ENCODE measurements around the gene RAI1.
A peak's percentile ranks its signal among the peaks of the same experiment; 100 is the strongest.

Gene RAI1

DNA sequence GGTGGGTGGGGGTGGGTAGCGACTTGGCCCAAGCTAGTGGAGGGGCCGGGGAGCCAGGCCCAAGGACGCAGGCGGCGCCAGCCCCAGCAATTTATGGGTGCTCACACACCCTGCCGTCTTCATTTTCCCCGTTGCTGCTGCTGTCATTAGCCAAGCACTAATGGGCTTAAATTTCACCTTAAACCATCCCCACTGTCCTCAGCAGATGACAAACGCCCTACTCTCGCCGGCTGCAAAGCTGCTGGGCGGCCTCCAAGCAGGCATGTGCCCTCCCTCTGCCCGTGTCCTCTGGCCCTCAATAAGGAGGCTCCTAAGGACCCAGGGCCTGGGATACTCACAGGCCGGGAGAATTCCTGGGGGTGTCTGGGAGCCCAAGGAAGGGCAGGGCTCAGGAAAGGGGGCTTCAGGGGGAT, 89.4 kb downstream of the RAI1 start:
- DNase-seq, result no peak

DNA sequence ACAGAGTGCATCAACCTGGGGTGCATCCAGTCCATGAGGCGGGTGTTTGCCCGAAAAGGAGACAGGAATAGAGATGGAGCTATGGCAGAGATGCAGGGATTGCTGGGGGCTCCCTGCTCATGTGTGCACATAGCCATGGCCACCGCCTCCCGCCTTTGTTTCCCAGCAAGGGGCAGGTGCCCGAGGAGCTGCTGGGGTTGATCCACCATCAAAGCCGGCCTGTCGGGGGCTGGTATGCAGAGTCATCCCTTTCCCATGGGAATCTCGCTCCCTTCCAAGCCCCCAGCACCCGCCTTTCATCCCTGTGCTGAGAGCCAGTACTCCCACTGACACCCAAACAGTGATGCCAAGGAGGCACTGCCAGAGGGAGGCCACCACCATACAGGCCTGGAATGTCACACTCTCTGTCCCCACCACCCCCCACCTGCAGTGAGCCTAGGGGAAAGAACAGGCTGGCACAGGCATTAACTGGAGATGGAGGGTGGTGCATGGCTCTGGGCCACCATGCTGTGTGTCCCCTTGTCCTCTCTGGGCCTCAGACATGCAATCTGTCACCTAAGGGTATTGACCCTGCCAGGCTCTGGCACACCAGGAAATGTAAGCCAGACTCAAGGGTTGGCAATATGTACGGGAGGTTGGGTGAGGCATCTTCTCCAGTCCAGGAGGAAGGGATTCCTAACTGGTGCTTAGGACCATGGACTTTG, 90.4 kb downstream of the RAI1 start:
- no peak for DNase-seq

DNA sequence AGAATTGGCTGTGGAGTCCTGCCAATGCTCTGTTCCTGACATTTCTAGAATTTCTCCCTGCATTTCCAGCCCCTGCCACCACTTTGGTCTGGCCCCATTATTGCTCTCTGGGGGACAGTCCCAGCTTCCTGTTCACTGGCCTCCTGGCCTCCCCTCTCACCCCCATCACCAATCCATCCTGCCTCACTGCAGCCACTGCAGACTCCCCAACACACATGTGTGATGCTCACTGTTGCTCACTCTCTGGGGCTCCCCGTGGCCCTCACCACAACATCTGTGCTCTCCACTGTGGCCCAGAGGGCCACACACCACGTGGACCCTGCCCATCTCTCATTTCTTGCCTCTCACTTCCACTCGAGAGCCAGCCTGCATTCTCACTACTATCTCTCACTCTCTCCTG, 91.0 kb downstream of the RAI1 start:
- DNase-seq, result no peak

DNA sequence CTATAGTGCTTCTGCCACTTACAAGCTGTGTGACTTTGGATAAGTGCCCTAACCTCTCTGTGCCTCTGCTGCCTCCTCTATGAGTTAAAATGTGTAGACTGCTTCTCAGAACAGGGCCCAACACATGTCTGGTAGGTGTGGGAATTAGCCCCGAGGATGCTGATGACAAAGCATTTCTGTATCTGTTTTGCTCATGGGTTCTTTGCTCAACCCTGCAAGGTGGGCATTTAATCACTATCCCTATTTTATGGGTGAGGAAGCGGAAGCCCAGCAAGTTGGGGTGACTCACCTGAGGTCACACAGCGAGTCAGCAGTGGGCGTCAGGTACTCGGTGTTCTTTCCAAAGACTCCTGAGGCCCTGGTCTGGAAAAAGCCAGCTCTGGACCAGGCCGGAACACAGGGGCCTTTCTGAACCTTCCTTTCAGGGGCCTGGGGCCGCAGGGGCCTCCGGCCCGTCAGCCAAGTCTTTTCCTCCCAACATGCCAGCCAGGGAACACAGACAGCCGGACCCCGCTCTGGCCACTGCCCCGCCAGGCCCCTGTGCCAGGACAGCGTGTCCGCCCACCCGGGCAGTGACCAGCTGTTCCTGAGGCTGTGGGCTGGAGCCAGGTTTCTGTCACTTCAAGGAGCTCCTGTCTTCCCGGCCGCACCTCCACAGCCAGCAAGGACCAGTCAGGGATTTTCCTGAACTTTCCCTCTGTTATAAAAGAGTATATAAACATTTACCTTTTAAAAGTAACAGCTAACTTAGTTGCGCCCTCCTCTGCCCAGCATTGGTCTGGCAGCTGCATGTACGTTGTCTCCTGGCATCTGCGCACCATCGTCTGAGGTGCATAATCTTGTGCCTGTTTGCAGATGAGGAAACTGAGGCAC, 93.0 kb downstream of the RAI1 start:
- no peak for DNase-seq

DNA sequence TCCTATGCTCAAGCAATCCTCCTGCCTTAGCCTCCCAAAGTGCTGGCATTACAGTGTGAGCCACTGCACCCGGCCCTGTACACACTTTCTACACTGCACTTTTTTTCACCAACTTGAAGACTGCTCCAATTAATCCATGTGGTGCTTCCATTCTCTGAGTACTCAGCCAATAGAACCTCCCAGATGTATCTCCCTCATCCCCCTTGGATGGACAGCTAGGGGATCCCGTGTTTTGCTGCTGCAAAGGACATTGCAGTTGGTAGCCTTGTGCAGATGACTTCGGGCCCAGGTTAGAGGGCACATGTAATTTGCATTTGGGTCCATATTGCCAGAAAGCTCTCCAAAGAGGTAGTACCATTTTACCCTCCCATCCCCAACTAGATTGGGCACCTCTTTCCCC, 95.6 kb downstream of the RAI1 start:
- DNase-seq, result no peak

DNA sequence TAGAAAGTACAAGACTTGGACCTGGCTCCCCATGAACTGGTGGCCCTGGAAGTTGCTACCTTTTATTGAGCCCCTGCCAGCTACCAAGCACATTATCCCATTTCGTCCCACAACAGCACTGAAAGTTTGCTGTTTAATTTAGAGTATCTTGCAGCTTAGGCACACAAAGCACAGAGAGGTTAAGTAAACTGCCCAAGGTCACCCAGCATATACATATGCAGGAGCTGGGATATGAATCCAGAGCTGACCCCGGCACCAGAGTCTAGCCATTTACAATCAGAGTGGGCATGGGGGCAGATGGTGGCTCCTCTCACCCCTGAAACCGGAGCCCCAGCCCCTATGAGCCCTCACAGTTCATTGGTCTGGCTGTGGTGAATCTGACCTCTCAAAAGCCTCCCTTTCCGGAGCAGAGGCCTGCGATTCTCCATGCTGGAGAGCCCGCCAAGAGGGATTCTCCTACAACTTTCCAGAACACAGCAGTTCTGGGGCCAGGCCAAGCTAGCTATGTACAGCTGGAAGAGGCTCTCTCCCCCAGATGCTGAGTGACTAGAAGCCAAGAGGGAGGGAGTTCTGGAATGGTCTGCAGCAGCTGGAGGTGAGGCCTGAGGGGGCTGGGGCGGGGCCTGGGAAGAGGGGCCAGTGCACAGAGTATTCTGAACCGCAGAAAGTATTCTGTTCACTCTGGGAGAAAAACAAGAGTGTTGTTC, 97.2 kb downstream of the RAI1 start:
- DNase-seq, result peak; percentile 33 to 74

DNA sequence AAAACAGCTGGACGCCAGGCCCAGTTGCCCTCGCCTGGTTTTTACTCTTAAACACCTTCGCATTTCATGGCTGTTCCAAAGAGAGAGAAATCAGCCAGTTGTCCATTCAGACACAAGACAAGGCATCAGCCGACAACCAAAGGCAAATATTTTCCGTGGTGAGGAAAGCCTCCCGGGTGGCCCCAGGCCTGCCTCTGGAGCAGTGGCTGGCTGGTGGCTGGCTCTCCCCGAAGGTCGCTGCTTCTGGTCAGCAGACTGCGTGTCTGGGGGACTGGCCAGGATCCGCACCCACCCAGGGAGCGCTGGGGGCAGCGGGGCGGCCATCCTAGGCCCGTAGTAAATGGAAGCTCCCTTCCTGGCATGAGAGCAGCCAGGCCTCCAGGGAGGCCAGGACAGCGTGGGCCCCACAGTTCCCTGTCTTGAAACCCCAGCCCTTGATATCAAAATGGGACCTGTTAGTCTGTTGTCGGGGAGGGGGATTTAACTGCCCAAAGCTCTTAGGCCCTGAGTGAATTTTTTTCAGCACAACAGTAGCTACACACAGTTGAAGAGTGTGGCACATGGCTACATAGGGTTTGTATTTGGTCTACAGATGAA, 97.9 kb downstream of the RAI1 start:
- DNase-seq, result no peak

DNA sequence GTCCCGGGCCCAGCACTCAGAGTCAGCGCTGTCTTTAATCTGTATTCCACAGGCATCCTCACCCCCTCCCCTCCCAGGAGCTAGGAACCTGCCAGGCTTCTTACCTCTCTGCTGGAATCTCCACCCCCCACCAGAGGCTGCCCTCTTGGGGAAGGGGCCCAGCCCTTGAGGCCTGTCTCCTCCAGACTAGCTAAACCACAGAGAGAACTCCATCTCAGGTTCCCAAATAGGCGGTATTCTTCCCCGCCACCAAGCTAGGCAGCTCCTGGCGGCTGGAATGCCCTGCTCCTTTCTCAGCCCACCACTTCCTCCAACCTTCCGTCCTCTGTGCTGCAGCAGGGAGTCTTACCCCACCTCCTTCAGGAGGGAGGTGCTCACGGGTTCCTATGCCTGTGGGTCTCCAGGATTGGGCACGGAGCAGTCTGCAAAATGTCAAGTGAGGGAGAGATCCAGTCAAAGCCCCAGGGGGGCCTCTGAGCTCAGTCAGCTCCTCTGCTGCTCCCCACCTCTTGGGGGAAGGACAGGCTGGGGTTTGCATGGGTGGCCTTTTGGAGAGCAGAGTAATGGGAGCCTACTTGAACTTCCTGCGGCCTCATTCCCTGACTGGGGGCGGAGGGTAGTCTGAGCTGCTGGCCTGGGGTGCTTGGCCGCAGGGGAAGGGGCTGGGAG, 99.8 kb downstream of the RAI1 start:
- no peak for DNase-seq

DNA sequence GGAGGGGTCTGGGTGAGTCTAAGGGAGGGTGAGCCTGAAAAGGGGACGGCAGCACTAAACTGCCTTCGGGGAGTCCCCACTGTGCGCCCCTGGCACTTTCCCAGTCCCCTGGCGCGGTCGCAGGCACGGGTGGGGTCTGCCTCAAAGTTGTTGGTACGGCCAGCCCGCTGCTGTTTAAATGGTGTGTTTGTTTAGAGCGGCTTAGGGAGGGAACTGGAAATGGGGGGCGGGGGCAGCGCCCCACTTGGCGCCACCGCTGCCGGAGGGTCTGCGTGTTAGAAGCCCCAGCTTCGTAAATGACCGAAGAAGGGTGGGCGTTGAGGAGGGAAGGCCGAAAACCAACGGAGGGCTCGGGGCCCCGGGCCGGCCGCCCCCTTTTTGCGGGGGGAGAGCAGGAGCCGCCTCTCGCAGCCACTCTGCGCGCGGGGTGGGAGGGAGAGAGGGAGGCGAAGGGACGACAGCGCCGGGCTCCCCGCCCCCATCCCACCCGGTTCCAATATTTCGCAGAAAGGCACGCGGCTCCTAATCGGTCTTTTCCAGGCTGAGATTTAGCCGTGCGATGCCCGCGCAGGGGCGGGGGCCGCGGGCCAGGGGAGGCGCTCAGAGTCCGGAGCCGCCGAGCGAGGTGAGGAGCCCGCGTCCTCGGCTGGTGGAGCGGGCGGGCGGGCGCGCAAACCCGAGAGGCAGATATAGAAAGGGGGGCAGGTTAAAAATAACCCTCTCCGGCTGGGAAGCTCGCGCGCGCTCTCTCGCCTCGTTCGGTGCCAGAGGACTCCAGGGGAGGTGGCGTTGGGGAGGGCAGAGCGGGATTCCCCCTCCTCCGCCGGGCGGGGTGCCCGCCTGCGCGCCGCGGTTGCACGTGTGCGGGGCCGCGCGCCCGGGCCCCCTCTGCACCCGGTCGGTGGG, 100.6 kb downstream of the RAI1 start:
- peak; percentile 77 to 82 for DNase-seq

DNA sequence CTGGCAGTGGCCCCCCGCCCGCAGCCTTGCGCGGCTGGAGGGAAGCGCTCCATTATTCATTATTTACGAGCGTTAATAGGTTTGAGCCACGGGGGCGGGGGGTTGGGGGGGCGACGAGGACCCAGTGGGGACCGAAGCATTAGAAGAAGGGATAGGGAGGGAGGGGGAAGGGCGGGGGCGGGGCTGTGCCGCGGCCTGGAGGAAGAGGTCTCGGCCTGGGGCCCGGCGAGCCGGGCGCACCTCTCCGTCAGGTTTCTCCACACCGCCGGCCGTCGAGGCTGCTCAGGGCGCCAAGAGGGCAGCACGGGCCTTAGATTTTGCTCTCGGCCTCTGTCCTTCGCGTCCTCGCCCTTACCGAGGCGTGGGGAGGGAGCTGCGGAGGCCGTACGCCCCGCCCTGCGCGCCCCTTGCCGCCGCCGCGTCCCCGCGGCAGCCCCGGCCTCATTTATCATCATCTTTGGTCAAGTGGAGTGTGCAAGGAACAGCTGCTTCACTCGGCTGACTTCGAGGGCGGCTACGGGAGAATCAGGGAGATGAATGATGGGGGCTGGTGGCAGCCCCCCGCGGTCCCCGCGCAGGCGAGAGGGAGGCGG, 101.4 kb downstream of the RAI1 start:
- no peak for DNase-seq

DNA sequence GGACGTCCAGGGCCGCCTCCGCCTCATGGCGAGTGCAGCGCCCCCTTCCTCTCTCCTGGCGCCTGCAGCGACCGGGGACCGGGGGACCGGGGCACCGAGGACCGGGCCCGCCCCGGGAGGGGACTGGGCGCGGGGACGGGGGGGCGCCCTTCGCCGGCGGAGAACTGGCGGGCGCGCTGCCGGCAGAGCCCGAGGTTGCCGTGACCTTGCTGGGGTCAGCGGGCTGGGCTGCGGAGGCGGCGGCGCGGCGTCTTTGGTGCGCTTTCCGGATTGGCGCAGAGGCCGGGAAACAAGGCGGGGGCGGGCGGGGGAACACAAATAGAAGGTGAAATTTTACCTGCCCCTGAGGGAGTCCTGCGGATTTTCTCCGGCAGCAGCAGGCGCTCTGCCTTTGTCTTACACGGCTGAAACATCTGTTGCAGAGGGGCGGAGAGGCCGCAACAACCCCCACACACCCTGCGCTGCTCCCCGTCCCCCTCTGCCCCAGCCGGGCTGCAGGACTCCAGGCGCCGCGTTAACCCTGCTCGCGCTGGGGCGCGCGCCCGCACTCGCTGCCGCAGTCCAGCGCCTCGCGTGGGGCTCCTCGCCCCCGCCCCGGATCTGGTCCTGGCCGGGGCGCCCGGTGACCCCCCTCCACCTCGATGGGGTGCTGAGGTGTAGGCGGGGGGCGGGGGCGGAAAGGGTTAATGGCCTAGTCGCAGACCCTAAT, 102.0 kb downstream of the RAI1 start:
- peak; percentile 52 to 58 for DNase-seq

DNA sequence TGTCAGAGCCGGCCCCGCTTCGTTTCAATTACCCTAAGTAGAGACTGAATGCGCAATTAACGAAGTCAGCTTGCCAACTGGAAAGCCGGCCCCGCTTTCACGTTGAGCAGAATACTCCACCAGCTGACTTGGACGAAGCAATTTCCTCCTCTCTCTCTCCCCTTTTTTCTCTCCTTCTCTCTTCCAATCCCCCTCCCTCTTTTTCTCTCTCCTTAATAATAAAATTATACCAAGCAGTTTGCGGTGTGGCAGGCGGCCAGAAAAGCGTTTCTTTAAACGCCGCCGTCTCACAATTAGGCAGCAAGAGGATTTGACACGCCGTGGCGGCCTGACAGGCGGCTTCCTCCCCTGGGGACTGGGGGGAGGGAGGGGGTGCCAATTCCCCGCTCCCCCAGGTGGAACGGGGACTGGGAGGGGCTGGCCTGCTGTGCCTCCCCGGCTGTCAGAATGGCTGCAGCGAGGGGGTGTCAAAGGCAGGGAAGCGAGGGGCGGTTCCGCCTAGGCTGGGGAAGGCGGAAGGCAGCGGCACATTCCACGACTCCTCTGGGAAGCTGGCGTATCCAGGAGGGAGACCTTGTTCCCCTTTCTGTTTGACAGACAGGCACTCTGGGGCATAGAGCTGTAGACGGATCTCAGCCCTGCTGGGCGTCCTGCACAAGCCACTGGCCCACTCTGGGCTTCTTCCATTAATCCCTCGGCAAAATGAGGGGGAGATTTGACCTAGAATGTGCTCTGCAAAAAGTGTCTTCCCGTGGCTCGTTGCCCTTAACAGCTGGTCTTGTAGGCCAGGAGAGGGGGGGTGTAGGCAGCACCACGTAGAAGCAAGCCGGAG, 102.8 kb downstream of the RAI1 start:
- peak; percentile 49 to 67 for DNase-seq

DNA sequence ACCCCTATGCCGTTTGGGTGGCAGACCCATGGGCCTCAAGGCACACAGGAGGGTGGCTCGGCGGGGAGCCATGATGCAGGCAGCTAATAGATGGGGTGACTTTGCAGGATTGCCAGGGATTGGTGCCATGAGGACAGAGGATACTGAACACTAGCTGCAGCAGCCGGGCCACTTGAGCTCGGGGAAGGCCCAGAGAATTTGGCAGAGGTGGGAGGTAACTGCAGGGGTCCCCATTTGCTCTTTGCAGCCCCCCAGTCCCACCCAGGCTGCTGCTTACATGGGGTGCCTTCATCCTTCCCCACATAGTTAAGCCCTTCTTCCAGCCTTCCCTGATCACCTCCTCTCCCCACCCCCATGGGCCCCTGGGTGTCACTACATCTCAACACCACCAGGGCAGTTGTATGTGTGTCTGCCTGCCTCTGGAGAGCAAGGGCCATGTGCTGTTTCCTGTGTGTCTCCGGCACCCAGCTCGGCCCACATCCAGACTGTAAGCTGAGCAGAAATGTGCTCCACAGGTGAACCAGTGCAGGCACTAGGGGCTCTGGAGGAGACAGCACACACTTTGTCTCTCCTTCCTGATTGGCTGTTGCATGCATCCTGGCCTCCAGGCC, 103.5 kb downstream of the RAI1 start:
- no peak for DNase-seq

DNA sequence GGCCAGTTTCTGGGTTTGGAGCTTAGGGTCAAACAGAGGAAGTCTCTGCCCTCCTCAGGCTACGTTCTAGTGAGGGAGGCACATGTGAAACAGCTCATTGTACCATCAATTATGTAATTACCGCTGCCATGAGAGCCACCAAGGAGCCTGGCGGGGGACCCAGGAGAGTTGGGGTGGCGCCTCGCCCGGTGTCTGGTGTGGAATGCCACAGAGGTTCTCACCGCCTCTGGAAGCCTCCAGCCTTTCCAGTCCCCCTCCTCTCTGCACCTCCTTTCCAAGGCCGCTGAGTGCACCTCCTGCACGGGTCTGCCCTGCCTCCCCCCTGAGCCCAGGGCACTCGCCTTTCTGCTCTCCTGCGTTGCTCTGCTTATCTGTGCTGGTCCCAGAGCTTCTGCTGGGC, 104.1 kb downstream of the RAI1 start:
- DNase-seq, result no peak

DNA sequence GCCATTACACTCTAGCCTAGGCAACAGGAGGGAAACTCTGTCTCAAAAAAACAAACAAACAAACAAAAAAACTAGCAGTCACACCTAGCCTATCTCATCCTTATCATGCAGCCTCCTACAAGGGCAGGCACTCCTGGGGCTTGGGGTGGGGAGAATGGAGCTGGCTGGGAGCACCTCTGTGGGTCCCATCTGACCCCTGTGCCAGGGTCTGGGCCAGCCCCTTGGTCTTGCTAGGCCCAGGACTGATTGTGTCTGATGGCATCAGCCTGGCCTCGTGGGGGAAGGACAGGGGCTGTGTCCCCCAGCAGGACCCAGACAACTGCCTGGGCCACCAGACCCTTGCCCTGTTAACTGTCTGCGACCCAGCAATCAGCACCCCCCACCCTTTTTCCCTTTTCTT, 105.7 kb downstream of the RAI1 start:
- no peak for DNase-seq

DNA sequence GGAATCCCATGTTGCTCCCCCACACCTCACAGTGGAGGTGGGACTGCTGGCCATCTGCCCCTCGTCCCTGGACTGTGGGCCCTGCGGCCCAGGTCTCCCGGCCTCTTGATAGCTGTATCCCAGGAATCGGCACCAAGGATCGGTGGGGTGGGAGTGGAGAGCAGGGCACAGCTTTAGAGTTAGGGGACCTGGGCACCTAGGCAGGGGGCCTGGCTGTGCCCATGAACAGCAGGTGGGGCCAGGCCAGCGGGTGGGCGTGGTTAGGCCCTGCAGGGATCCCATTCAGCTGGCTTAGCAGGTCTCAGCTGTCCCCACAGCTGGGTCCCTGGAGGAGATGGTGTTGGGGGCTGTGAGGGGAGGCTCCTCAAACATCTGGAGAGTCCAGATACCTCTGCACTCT, 106.3 kb downstream of the RAI1 start:
- DNase-seq, result no peak

DNA sequence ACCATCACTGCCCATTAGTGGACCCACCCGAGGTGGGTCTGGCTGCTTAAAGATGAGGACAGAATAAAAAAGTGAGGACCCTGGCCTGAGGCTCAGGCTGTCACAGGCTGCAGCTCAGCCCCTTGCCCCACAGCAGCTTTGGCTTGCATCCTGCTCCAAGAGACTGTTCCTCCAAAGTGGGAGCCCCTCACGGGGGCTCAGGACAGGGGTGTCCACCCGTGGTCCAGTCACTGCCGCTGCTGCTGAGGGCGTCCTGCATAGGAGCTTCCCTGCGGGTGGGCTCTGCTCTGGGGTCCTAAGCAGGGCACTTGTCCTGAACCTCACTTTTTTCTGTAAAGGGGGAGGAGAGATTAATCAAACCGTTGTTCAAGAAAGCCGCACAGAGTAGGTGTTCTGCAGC, 107.7 kb downstream of the RAI1 start:
- DNase-seq, result no peak

DNA sequence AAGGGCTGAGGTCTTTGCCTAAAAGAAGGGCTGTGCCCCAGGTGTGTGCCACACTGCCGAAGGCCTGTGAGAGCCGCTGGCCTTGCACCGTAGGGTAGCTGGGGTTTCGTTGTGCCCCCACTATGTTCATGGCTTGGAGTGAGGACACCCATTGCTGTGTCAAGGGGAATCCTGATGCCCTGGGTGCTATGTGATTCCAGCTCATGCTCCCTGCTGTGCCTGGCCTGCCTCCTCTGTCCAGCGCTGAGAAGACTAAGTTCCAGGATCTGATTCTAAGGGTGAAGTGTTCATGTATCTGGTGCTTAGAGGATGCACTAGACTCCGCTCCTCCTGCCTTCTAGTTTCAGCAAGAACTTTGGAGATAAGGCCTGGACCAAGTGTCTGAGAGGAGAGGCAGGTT, 108.2 kb downstream of the RAI1 start:
- DNase-seq, result no peak

All from hippocampal formation (tissue), 2 donors.